ENCODE results near the gene CENPN. TPM values are rescaled to one million over a fixed set of nuclear protein-coding genes. Genes with fewer than 3 reads are reported as not detected.

Gene CENPN
- total and polyA plus RNA-seq, 2 of the 8 experiments (the other 6 are each of a cell fraction or from before 2014, with no cell fraction given): 32.8 to 67.0 TPM

DNA sequence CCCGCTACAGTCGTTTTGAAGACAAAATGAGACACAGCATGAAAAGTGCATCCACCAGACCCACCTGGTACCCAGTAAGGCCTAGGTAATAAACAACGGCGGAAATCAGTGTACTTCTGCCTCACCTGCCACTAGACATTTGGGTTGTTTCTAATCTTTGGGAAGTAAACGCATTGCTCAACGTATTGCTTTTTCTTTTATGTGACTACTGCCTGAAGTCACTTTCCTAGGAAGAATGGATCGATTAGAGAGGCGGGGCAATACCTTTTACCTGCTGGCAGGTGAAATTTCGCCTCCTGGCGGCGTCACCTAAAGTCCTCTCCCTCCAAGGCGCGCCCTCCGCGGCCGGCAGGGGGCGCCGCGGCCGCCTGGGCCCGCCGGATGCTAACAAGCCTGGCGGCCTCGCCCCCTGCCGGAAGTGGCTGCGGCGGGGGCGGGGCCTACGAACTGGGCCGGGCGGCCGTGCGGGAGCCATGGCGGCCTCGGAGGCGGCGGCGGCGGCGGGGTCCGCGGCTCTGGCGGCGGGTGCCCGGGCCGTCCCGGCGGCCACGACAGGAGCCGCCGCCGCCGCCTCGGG lies 28.5 kb downstream of the CENPN start, which contains the start of gene ATMIN (continued):
- TF ChIP-seq CHD7 (IDR thresholded peaks at IDR 0.05; ENCODE audit: insufficient replicate concordance, low read length) (no peak), KDM5A (IDR thresholded peaks at IDR 0.05; ENCODE audit: low read length) (no peak), GABPA (IDR thresholded peaks at IDR 0.05; ENCODE audit: borderline replicate concordance, insufficient read depth, low read length) (peak; percentile 44; the same call in 1 of the 2 replicates), EP300 (IDR thresholded peaks at IDR 0.05; ENCODE audit: borderline replicate concordance in 1 of 2, low read depth in 2 of 2, low read length in 2 of 2) (peak in 1 of 2 experiments; percentile 73; a peak in 1 of 3 replicates), MAFK (IDR thresholded peaks at IDR 0.05; ENCODE audit: low read depth, low read length) (no peak), SRF (IDR thresholded peaks at IDR 0.05; ENCODE audit: low read depth, low read length) (no peak), E2F6 (IDR thresholded peaks at IDR 0.05) (no peak), FOSL1 (IDR thresholded peaks at IDR 0.05; ENCODE audit: insufficient read depth, low read depth, low read length) (no peak)
- TF ChIP-seq, protein P1, sequence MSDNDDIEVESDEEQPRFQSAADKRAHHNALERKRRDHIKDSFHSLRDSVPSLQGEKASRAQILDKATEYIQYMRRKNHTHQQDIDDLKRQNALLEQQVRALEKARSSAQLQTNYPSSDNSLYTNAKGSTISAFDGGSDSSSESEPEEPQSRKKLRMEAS (IDR thresholded peaks at IDR 0.05): peak; percentile 32; the same call in 1 of the 2 replicates
